Subcutaneous adipose tissue (tissue), 4 donors: ENCODE measurements around the gene SV2A. TPM values are rescaled to one million over a fixed set of nuclear protein-coding genes. Genes with fewer than 3 reads are reported as not detected.

ENCODE experiments used
- CTCF ChIP-seq: fragments of 450-650 bp; IDR thresholded peaks from one replicate; pipeline ENCODE4 v1.5.1; 2016; ENCODE audit warnings: low read depth, mild to moderate bottlenecking, control low read depth, antibody characterized with exemption, moderate library complexity
- total RNA-seq, 4 donors: library from RNA; depleted of rRNA; stranded (reverse); fragments of >200 nt; gene quantifications; one replicate each; pipeline ENCODE4 v1.1.0, GENCODE V29; 2016

Gene SV2A
- total RNA-seq, 4 donors from 2014 or later, result 0.19 to 0.51 (median 0.22) TPM; not detected in 1

GRCh38 chr1:149884433-149885338 lies 33.0 kb downstream of the SV2A start:
- no peak for TF ChIP-seq CTCF

GRCh38 chr1:149883598-149884247 lies 33.9 kb downstream of the SV2A start:
- TF ChIP-seq CTCF, result no peak

GRCh38 chr1:149881876-149882275 lies 35.8 kb downstream of the SV2A start:
- no peak for TF ChIP-seq CTCF

GRCh38 chr1:149879556-149879955 lies 38.1 kb downstream of the SV2A start:
- TF ChIP-seq CTCF, result no peak

GRCh38 chr1:149877211-149877946 lies 40.3 kb downstream of the SV2A start:
- no peak for TF ChIP-seq CTCF

Other genes starting within 250 kb of the SV2A start
- gene FCGR1A, start 135.2 kb downstream of the SV2A start, total RNA-seq, result 10 to 100 TPM in 1 of 4 donors, 1 to 10 TPM in 1, not detected in 2; 3.7 to 24.3 TPM
- gene BOLA1, start 18.3 kb downstream of the SV2A start, total RNA-seq, result 10 to 100 TPM; 19.7 to 31.6 (median 23.0) TPM
- gene SF3B4, start 10.0 kb upstream of the SV2A start, total RNA-seq, result 10 to 100 TPM in 1 of 4 donors, 1 to 10 TPM in 3; 6.4 to 20.5 (median 7.8) TPM
- 10 to 100 TPM in 1 of 4 donors, 1 to 10 TPM in 3; 2.1 to 13.6 (median 3.7) TPM for gene MTMR11, start 19.0 kb upstream of the SV2A start, total RNA-seq
- 10 to 100 TPM; 16.0 to 41.4 (median 30.0) TPM for gene OTUD7B, start 92.9 kb upstream of the SV2A start, total RNA-seq
- 10 to 100 TPM; 28.1 to 54.6 (median 38.4) TPM for gene VPS45, start 149.9 kb upstream of the SV2A start, total RNA-seq
- 10 to 100 TPM; 24.8 to 60.2 (median 30.6) TPM for gene PLEKHO1, start 232.1 kb upstream of the SV2A start, total RNA-seq